HG03108 (cell line): Measurements from ENCODE around the gene HFE.
"Not testable (repeated sequence)": the region's sequence is repeated elsewhere in the genome, so short reads cannot be mapped to it uniquely, and the experiment has no call there.

Experiments
- ATAC-seq: cut with Tn5 transposase; IDR thresholded peaks from one replicate; pipeline ENCODE4 v1.9.1; 2021; ENCODE audit warnings: moderate library complexity; ENCODE audit not compliant: unreplicated experiment

The HFE gene

GRCh38 chr6:26058477-26059033 is 28.7 kb upstream of the HFE start:
- ATAC-seq = not testable (repeated sequence)

GRCh38 chr6:26059941-26060340 is 27.3 kb upstream of the HFE start:
- ATAC-seq = no peak

GRCh38 chr6:26064619-26065257 is 22.5 kb upstream of the HFE start:
- no peak for ATAC-seq

GRCh38 chr6:26065952-26066380 is 21.3 kb upstream of the HFE start:
- peak; percentile 85 for ATAC-seq

GRCh38 chr6:26067367-26067766 is 19.9 kb upstream of the HFE start:
- no peak for ATAC-seq

GRCh38 chr6:26068036-26068435 is 19.2 kb upstream of the HFE start:
- no peak for ATAC-seq

GRCh38 chr6:26071135-26071534 is 16.1 kb upstream of the HFE start:
- no peak for ATAC-seq

- ATAC-seq = no peak
Measured at GRCh38 chr6:26075063-26075717, 12.0 kb upstream of the HFE start.

- not testable (repeated sequence) for ATAC-seq
Measured at GRCh38 chr6:26078066-26078465, 9.2 kb upstream of the HFE start.

- not testable (repeated sequence) for ATAC-seq
Measured at GRCh38 chr6:26081096-26081495, 6.1 kb upstream of the HFE start.

- ATAC-seq = no peak
Measured at GRCh38 chr6:26086211-26086610, 1.0 kb upstream of the HFE start.

- ATAC-seq = no peak
Measured at GRCh38 chr6:26088344-26088743, 1.1 kb downstream of the HFE start.

- no peak for ATAC-seq
Measured at GRCh38 chr6:26089272-26089671, 2.0 kb downstream of the HFE start.

- no peak for ATAC-seq
Measured at GRCh38 chr6:26092443-26092842, 5.2 kb downstream of the HFE start.

GRCh38 chr6:26094036-26094435 is 6.8 kb downstream of the HFE start:
- ATAC-seq = no peak

- no peak for ATAC-seq
Measured at GRCh38 chr6:26097268-26097875, 10.1 kb downstream of the HFE start.

GRCh38 chr6:26103141-26103769 is 16.0 kb downstream of the HFE start:
- ATAC-seq = peak; percentile 81

- ATAC-seq = peak; percentile 76
Measured at GRCh38 chr6:26103770-26104456, 16.7 kb downstream of the HFE start.

- peak; percentile 1 for ATAC-seq
Measured at GRCh38 chr6:26104457-26105108, 17.4 kb downstream of the HFE start.

- no peak for ATAC-seq
Measured at GRCh38 chr6:26105109-26105730, 18.0 kb downstream of the HFE start.
